Astrocyte (in vitro differentiated cells and primary cell): ENCODE data around the gene PM20D2. TPM values are rescaled to one million over a fixed set of nuclear protein-coding genes. Genes with fewer than 3 reads are reported as not detected.
A peak's percentile ranks its signal among the peaks of the same experiment; 100 is the strongest.
"Not testable (repeated sequence)": the region's sequence is repeated elsewhere in the genome, so short reads cannot be mapped to it uniquely, and the experiment has no call there.

ENCODE experiments used
- DNase-seq: peaks from one replicate; pipeline ENCODE4 v3.0.0-alpha.2; 2010; ENCODE audit warnings: low read depth
- FAIRE-seq: peaks from 2 replicates; lab custom pipeline; 2011; peaks lifted over from hg19 to GRCh38; lab: Jason Lieb, UNC
- H2AFZ ChIP-seq: 2 replicates; pipeline ENCODE4 v1.6.0; 2012; ENCODE audit warnings: low read depth, low read length, inconsistent platforms
- H3K27ac ChIP-seq: 2 replicates; pipeline ENCODE4 v1.5.1; 2011; ENCODE audit warnings: low read depth, low read length, inconsistent platforms
- H3K27me3 ChIP-seq: 2 replicates; pipeline ENCODE4 v1.6.0; 2011; ENCODE audit warnings: low read length, inconsistent platforms; ENCODE audit not compliant: insufficient read depth
- H3K36me3 ChIP-seq: 2 replicates; pipeline ENCODE4 v1.5.1; 2011; ENCODE audit warnings: low read length, inconsistent platforms; ENCODE audit not compliant: insufficient read depth
- H3K4me1 ChIP-seq: 2 replicates; pipeline ENCODE4 v1.5.1; 2011; ENCODE audit warnings: low read length, inconsistent platforms; ENCODE audit not compliant: insufficient read depth
- H3K4me2 ChIP-seq: 2 replicates; pipeline ENCODE4 v1.6.0; 2012; ENCODE audit warnings: low read length, inconsistent platforms
- H3K4me3 ChIP-seq: 2 replicates; pipeline ENCODE4 v1.5.1; 2011; ENCODE audit warnings: low read depth, mild to moderate bottlenecking, low read length, inconsistent platforms; ENCODE audit not compliant: insufficient read depth
- H3K79me2 ChIP-seq: 2 replicates; pipeline ENCODE4 v1.6.0; 2012; ENCODE audit warnings: mild to moderate bottlenecking, low read length, inconsistent platforms; ENCODE audit not compliant: insufficient read depth
- H3K9ac ChIP-seq: 2 replicates; pipeline ENCODE4 v1.6.0; 2012; ENCODE audit warnings: mild to moderate bottlenecking, low read length, inconsistent platforms
- H3K9me3 ChIP-seq: 2 replicates; pipeline ENCODE4 v1.5.1; 2012; ENCODE audit warnings: low read depth, mild to moderate bottlenecking, low read length, inconsistent platforms; ENCODE audit not compliant: insufficient read depth
- H4K20me1 ChIP-seq: 2 replicates; pipeline ENCODE4 v1.6.0; 2012; ENCODE audit warnings: low read length, inconsistent platforms; ENCODE audit not compliant: insufficient read depth
- H3K27ac Mint-ChIP-seq: one replicate; pipeline ENCODE4 v1.8.0; 2021; ENCODE audit warnings: mild to moderate bottlenecking, mixed read lengths; ENCODE audit not compliant: unreplicated experiment
- H3K27me3 Mint-ChIP-seq: one replicate; pipeline ENCODE4 v1.8.0; 2021; ENCODE audit warnings: low read depth, mixed read lengths; ENCODE audit not compliant: unreplicated experiment
- H3K36me3 Mint-ChIP-seq: one replicate; pipeline ENCODE4 v1.8.0; 2021; ENCODE audit warnings: low read depth, mixed read lengths; ENCODE audit not compliant: unreplicated experiment
- H3K4me1 Mint-ChIP-seq: one replicate; pipeline ENCODE4 v1.8.0; 2021; ENCODE audit warnings: low read depth, mixed read lengths; ENCODE audit not compliant: unreplicated experiment
- H3K4me3 Mint-ChIP-seq: one replicate; pipeline ENCODE4 v1.8.0; 2021; ENCODE audit warnings: mild to moderate bottlenecking, moderate library complexity, mixed read lengths; ENCODE audit not compliant: unreplicated experiment
- H3K9me3 Mint-ChIP-seq: one replicate; pipeline ENCODE4 v1.8.0; 2021; ENCODE audit warnings: mild to moderate bottlenecking, mixed read lengths; ENCODE audit not compliant: unreplicated experiment
- CTCF ChIP-seq: IDR thresholded peaks from 2 replicates; pipeline ENCODE4 v1.5.1; 2011; ENCODE audit warnings: low read depth, mild to moderate bottlenecking, inconsistent platforms, low read length, moderate library complexity; ENCODE audit not compliant: insufficient read depth
- EZH2 ChIP-seq: IDR thresholded peaks from 2 replicates; pipeline ENCODE4 v1.6.1; 2012; ENCODE audit warnings: mild to moderate bottlenecking, low read length, inconsistent platforms; ENCODE audit not compliant: insufficient read depth
- total RNA-seq: library from RNA; stranded (reverse); gene quantifications from 2 replicates; pipeline ENCODE4 v1.2.1, GENCODE V29; 2021

Gene PM20D2
- total RNA-seq, 1 donor from 2014 or later: 10.4 TPM

- Histone ChIP-seq H4K20me1 (no peaks in the 10 kb centered on the region), H3K4me3 (no peak overlapping the region), H2AFZ (no peak overlapping the region), H3K9me3 (no peaks in the 10 kb centered on the region), H3K79me2 (no peaks in the 10 kb centered on the region), H3K9ac (no peak overlapping the region), H3K27me3 (no peaks in the 10 kb centered on the region), H3K4me2 (no peak overlapping the region), H3K4me1 (peaks cover 4% of the 10 kb centered on the region), H3K36me3 (no peaks in the 10 kb centered on the region), H3K27ac (no peak overlapping the region)
- H3K36me3 Mint-ChIP-seq: no peaks in the 10 kb centered on the region
- peak overlapping the region; percentile 24 for H3K27ac Mint-ChIP-seq
- TF ChIP-seq CTCF: no peak
- no peak for TF ChIP-seq EZH2
- H3K27me3 Mint-ChIP-seq: no peaks in the 10 kb centered on the region
- no peaks in the 10 kb centered on the region for H3K9me3 Mint-ChIP-seq
- no peak for DNase-seq
- peaks cover 4% of the 10 kb centered on the region for H3K4me1 Mint-ChIP-seq
- H3K4me3 Mint-ChIP-seq: no peak overlapping the region
- FAIRE-seq: no peak
Observed at GRCh38 chr6:89121934-89122333, 23.9 kb upstream of the PM20D2 start.

DNA sequence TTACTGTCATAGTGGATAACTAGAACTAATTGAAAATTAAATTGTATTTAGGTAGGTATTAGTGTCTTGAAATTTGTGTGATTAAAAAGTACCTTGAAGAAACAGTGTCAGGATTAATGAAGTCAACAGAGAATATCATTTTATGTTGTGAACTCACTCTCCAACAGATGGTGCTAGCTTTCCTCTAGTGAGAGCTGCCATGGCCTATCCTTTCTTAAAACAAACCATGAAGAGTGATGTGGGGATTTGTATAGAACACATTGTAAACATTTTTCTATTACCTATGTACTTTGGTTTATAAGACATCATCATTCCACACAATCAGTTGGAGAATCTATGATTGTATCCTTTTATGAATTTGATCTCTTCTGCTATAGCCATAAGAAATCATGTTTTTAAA is 23.2 kb upstream of the PM20D2 start:
- H3K27me3 ChIP-seq: no peaks in the 10 kb centered on the region
- no peak overlapping the region for H3K4me2 ChIP-seq
- no peak overlapping the region for H2AFZ ChIP-seq
- no peaks in the 10 kb centered on the region for H3K79me2 ChIP-seq
- no peak for TF ChIP-seq EZH2
- TF ChIP-seq CTCF: peak; percentile 45
- no peak overlapping the region for H3K9ac ChIP-seq
- no peaks in the 10 kb centered on the region for H4K20me1 ChIP-seq
- H3K9me3 ChIP-seq: no peaks in the 10 kb centered on the region
- H3K4me1 ChIP-seq: no peaks in the 10 kb centered on the region
- no peak overlapping the region for H3K27ac ChIP-seq
- no peak overlapping the region for H3K4me3 ChIP-seq
- Mint-ChIP-seq H3K9me3 (no peaks in the 10 kb centered on the region), H3K27me3 (no peaks in the 10 kb centered on the region), H3K4me3 (no peak overlapping the region), H3K27ac (no peak overlapping the region), H3K36me3 (no peaks in the 10 kb centered on the region), H3K4me1 (peaks cover 4% of the 10 kb centered on the region)
- no peak for DNase-seq
- no peaks in the 10 kb centered on the region for H3K36me3 ChIP-seq
- no peak for FAIRE-seq

GRCh38 chr6:89128256-89128671 is 17.6 kb upstream of the PM20D2 start:
- H3K27me3 Mint-ChIP-seq, H2AFZ ChIP-seq, DNase-seq, H3K36me3 ChIP-seq, FAIRE-seq, H3K27me3 ChIP-seq, H3K4me3 ChIP-seq, H3K4me1 ChIP-seq, H3K27ac ChIP-seq, H3K4me3 Mint-ChIP-seq, H3K9me3 Mint-ChIP-seq, H3K4me2 ChIP-seq, H3K27ac Mint-ChIP-seq, H3K36me3 Mint-ChIP-seq, H3K9me3 ChIP-seq, H4K20me1 ChIP-seq, H3K79me2 ChIP-seq, H3K4me1 Mint-ChIP-seq, H3K9ac ChIP-seq: not testable (repeated sequence)
